Neuronal stem cell (in vitro differentiated cells): ENCODE data around the gene TMEM131L.

ENCODE experiments used
- DNase-seq: peaks from one replicate; pipeline ENCODE4 v3.0.0-alpha.2; 2013; ENCODE audit warnings: low spot score
- H2AFZ ChIP-seq: one replicate; pipeline ENCODE4 v1.6.1; 2013; ENCODE audit warnings: mild to moderate bottlenecking, low read length, inconsistent platforms
- H2AK5ac ChIP-seq: 2 replicates; pipeline ENCODE4 v1.6.1; 2013; ENCODE audit warnings: low read depth, mild to moderate bottlenecking, inconsistent platforms, low read length, moderate library complexity, mixed read lengths
- H2BK120ac ChIP-seq: 2 replicates; pipeline ENCODE4 v1.6.1; 2013; ENCODE audit warnings: low read depth, mild to moderate bottlenecking, inconsistent platforms, low read length, moderate library complexity, mixed read lengths
- H2BK12ac ChIP-seq: one replicate; pipeline ENCODE4 v1.6.1; 2013; ENCODE audit warnings: low read length, inconsistent platforms
- H2BK15ac ChIP-seq: 2 replicates; pipeline ENCODE4 v1.6.1; 2013; ENCODE audit warnings: mild to moderate bottlenecking, low read length, inconsistent platforms, mixed read lengths
- H2BK5ac ChIP-seq: one replicate; pipeline ENCODE4 v1.6.1; 2013; ENCODE audit warnings: inconsistent platforms, mild to moderate bottlenecking, low read length, moderate library complexity
- H3K14ac ChIP-seq: one replicate; pipeline ENCODE4 v1.6.1; 2013; ENCODE audit warnings: low read length, inconsistent platforms
- H3K18ac ChIP-seq: 2 replicates; pipeline ENCODE4 v1.6.1; 2013; ENCODE audit warnings: low read length, inconsistent platforms
- H3K23ac ChIP-seq: 2 replicates; pipeline ENCODE4 v1.6.1; 2013; ENCODE audit warnings: low read depth, mild to moderate bottlenecking, mixed read lengths, low read length, inconsistent platforms; ENCODE audit not compliant: poor library complexity
- H3K27ac ChIP-seq: replicated peaks from 3 replicates; pipeline ENCODE4 v1.5.1; 2013; ENCODE audit warnings: low read length, inconsistent platforms
- H3K27me3 ChIP-seq, 3 experiments: 2 replicates each; pipeline ENCODE4 v1.6.1; 2013; ENCODE audit warnings: low read length in 3 of 3, mild to moderate bottlenecking in 2 of 3, inconsistent platforms in 1 of 3, low read depth in 1 of 3, mixed read lengths in 1 of 3, moderate library complexity in 1 of 3; ENCODE audit not compliant: control insufficient read depth in 3 of 3, insufficient read depth in 3 of 3
- H3K36me3 ChIP-seq, 2 donors: replicated peaks in 1 of 2; 2 replicates each; pipeline ENCODE4 v1.6.1; 2013; ENCODE audit warnings: low read length in 2 of 2; ENCODE audit not compliant: control insufficient read depth in 2 of 2, insufficient read depth in 2 of 2
- H3K4ac ChIP-seq: 2 replicates; pipeline ENCODE4 v1.6.1; 2013; ENCODE audit warnings: inconsistent platforms, mild to moderate bottlenecking, low read length, moderate library complexity
- H3K4me1 ChIP-seq, 2 donors: 1 replicate in 1 of 2; 2 replicates in 1 of 2; pipeline ENCODE4 v1.6.1; 2013; ENCODE audit warnings: low read length in 2 of 2, low read depth in 1 of 2; ENCODE audit not compliant: control insufficient read depth in 2 of 2, insufficient read depth in 1 of 2
- H3K4me2 ChIP-seq: one replicate; pipeline ENCODE4 v1.6.1; 2013; ENCODE audit warnings: mild to moderate bottlenecking, low read length, inconsistent platforms; ENCODE audit not compliant: insufficient read depth, poor library complexity, severe bottlenecking
- H3K4me3 ChIP-seq, 2 donors: 2 replicates each; pipeline ENCODE4 v1.5.1; 2013; ENCODE audit warnings: low read length in 2 of 2, mild to moderate bottlenecking in 2 of 2, inconsistent platforms in 1 of 2, moderate library complexity in 1 of 2
- H3K79me1 ChIP-seq: one replicate; pipeline ENCODE4 v1.6.1; 2013; ENCODE audit warnings: low read depth, mild to moderate bottlenecking, inconsistent platforms, low read length, moderate library complexity
- H3K9ac ChIP-seq: one replicate; pipeline ENCODE4 v1.6.1; 2013; ENCODE audit warnings: mild to moderate bottlenecking, low read depth, low read length, inconsistent platforms; ENCODE audit not compliant: poor library complexity
- H3K9me3 ChIP-seq, 2 donors: replicated peaks in 1 of 2; 2 replicates each; pipeline versions ENCODE3 to v1.6.1; 2013; ENCODE audit warnings: low read length in 2 of 2, mild to moderate bottlenecking in 2 of 2, inconsistent platforms in 1 of 2, low read depth in 1 of 2, mixed read lengths in 1 of 2, moderate library complexity in 1 of 2; ENCODE audit not compliant: control insufficient read depth in 2 of 2, insufficient read depth in 1 of 2
- H4K8ac ChIP-seq: one replicate; pipeline ENCODE4 v1.6.1; 2013; ENCODE audit warnings: low read depth, mild to moderate bottlenecking, inconsistent platforms, low read length, moderate library complexity
- H4K91ac ChIP-seq: one replicate; pipeline ENCODE4 v1.6.1; 2013; ENCODE audit warnings: low read length, low read depth, mild to moderate bottlenecking, inconsistent platforms; ENCODE audit not compliant: poor library complexity
- WGBS, 2 donors: extraction: QIAGEN DNeasy Blood & Tissue Kit; methylation state at CpG; one replicate each; pipeline ENCODE4 v1.1.7; 2013; ENCODE audit warnings: missing lambda C conversion rate in 2 of 2, mixed read lengths in 1 of 2; ENCODE audit not compliant: insufficient read length in 2 of 2, insufficient replicate concordance in 1 of 2; ENCODE audit errors: extremely low coverage in 2 of 2; 5-methylcytosine and 5-hydroxymethylcytosine counted together

TMEM131L gene

GRCh38 chr4:153542834-153543233, 76.7 kb downstream of the TMEM131L start:
- H2BK5ac ChIP-seq: no peak overlapping the region
- H3K23ac ChIP-seq: no peak overlapping the region
- H3K14ac ChIP-seq: no peak overlapping the region
- H3K79me1 ChIP-seq: no peaks in the 10 kb centered on the region
- H3K4me2 ChIP-seq: no peak overlapping the region
- peaks cover 0 to 4% of the 10 kb centered on the region in 2 donors for H3K4me1 ChIP-seq
- H3K9ac ChIP-seq: no peak overlapping the region
- H4K91ac ChIP-seq: no peak overlapping the region
- H3K27ac ChIP-seq: no peak overlapping the region
- no peak overlapping the region for H2BK15ac ChIP-seq
- H3K4ac ChIP-seq: no peak overlapping the region
- H3K36me3 ChIP-seq: no peaks in the 10 kb centered on the region
- no peak overlapping the region for H2AK5ac ChIP-seq
- no peak overlapping the region for H2BK12ac ChIP-seq
- H3K27me3 ChIP-seq: no peaks in the 10 kb centered on the region
- no peak overlapping the region for H2BK120ac ChIP-seq
- no peak overlapping the region for H2AFZ ChIP-seq
- no peak overlapping the region for H3K4me3 ChIP-seq
- H3K9me3 ChIP-seq: peaks cover 0 to 6% of the 10 kb centered on the region in 2 donors
- no peak for DNase-seq
- no CpG with 5 or more reads among the region's 6 CpGs for WGBS, 2 donors
- H3K18ac ChIP-seq: no peak overlapping the region
- no peak overlapping the region for H4K8ac ChIP-seq

- Histone ChIP-seq H3K9me3 (peaks cover 0 to 6% of the 10 kb centered on the region in 2 donors), H2AK5ac (no peak overlapping the region), H3K79me1 (no peaks in the 10 kb centered on the region), H2BK12ac (no peak overlapping the region), H3K4me3 (no peak overlapping the region), H2BK120ac (no peak overlapping the region), H3K14ac (no peak overlapping the region), H3K4me1 (peaks cover 0 to 4% of the 10 kb centered on the region in 2 donors), H3K27ac (no peak overlapping the region), H3K18ac (no peak overlapping the region), H2AFZ (no peak overlapping the region), H3K27me3 (no peaks in the 10 kb centered on the region), H4K8ac (no peak overlapping the region), H2BK5ac (no peak overlapping the region), H4K91ac (no peak overlapping the region), H3K4me2 (no peak overlapping the region), H3K36me3 (no peaks in the 10 kb centered on the region), H3K23ac (no peak overlapping the region), H3K9ac (no peak overlapping the region), H2BK15ac (no peak overlapping the region), H3K4ac (no peak overlapping the region)
- no CpG with 5 or more reads among the region's 6 CpGs for WGBS, 2 donors
- no peak for DNase-seq
These were observed 77.2 kb downstream of the TMEM131L start for GRCh38 chr4:153543351-153543750.

- Histone ChIP-seq H2AFZ (no peak overlapping the region), H3K79me1 (no peaks in the 10 kb centered on the region), H3K23ac (no peak overlapping the region), H2BK15ac (no peak overlapping the region), H3K27me3 (no peaks in the 10 kb centered on the region), H3K4me3 (no peak overlapping the region), H2BK120ac (no peak overlapping the region), H3K9me3 (peaks cover 0 to 6% of the 10 kb centered on the region in 2 donors), H3K4me2 (no peak overlapping the region), H2BK5ac (no peak overlapping the region), H2BK12ac (no peak overlapping the region), H2AK5ac (no peak overlapping the region), H3K9ac (no peak overlapping the region), H3K27ac (no peak overlapping the region), H3K36me3 (peaks cover 0 to 2% of the 10 kb centered on the region in 2 donors), H4K8ac (no peak overlapping the region), H3K18ac (no peak overlapping the region), H3K14ac (no peak overlapping the region), H4K91ac (no peak overlapping the region), H3K4me1 (peaks cover 0 to 3% of the 10 kb centered on the region in 2 donors), H3K4ac (no peak overlapping the region)
- no CpG with 5 or more reads among the region's 8 CpGs for WGBS, 2 donors
- DNase-seq: no peak
These were observed 79.7 kb downstream of the TMEM131L start for GRCh38 chr4:153545822-153546221.

GRCh38 chr4:153546280-153546679, 80.1 kb downstream of the TMEM131L start:
- H3K23ac ChIP-seq: no peak overlapping the region

More at GRCh38 chr4:153546280-153546679, 80.1 kb downstream of the TMEM131L start:
- 100% methylated on average over 1 of the region's 3 CpGs; no CpG with 5 or more reads in 1 of the 2 donors for WGBS, 2 donors
- Histone ChIP-seq H2BK5ac (no peak overlapping the region), H3K4me3 (no peak overlapping the region), H2BK12ac (no peak overlapping the region), H3K9ac (no peak overlapping the region), H2AFZ (no peak overlapping the region), H3K9me3 (peaks cover 0 to 6% of the 10 kb centered on the region in 2 donors), H3K36me3 (peaks cover 0 to 2% of the 10 kb centered on the region in 2 donors), H3K27me3 (no peaks in the 10 kb centered on the region), H3K4me1 (peaks cover 0 to 3% of the 10 kb centered on the region in 2 donors), H3K14ac (no peak overlapping the region), H2AK5ac (no peak overlapping the region), H3K4me2 (no peak overlapping the region), H2BK15ac (no peak overlapping the region), H4K8ac (no peak overlapping the region), H4K91ac (no peak overlapping the region), H2BK120ac (no peak overlapping the region), H3K79me1 (no peaks in the 10 kb centered on the region), H3K4ac (no peak overlapping the region), H3K27ac (no peak overlapping the region), H3K18ac (no peak overlapping the region)
- no peak for DNase-seq
